HG02981 (cell line): ENCODE results near the gene AHSG.

Experiments
- ATAC-seq: cut with Tn5 transposase; IDR thresholded peaks from one replicate; pipeline ENCODE4 v1.9.1; 2021; ENCODE audit warnings: mild to moderate bottlenecking, moderate library complexity; ENCODE audit not compliant: unreplicated experiment

AHSG gene

DNA sequence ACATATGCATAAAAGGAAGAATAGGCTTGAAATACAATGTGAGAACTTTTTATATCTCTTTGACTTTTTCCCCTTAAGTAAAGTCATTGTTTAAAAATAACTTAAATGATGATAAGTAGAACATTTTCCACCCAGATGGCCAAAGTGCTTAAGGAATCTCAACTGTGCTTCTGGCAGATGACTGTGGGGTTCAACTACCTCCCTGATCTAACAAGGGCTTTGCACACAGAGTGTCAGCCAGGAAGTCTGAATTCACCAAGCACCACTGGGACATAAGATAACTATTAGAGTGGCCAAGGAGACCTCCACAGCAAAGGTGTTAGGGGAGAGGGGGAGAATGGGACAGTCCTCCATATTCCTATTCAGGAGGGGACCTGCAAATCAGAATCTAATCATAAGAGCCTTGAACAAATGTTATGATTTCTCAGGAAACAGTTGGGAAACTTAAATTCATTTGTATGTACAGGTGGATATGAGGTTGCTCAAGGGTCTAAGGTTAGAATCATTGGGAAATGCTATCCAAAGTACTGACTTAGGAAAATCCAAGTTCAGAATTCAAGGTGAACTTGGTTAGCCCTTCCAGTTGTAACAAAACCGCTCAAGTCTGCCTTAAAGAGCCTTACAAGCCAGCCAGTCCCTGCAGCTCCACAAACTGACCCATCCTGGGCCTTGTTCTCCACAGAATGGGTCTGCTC lies 27.1 kb downstream of the AHSG start, which contains the start of gene FETUB:
FETUB (plus strand) TSS at position 622 of the 695 bp plus-strand sequence; CDS start at position 684, 62 bp downstream.
- ATAC-seq: no peak

GRCh38 chr3:186640473-186640818 lies 27.6 kb downstream of the AHSG start:
- no peak for ATAC-seq

DNA sequence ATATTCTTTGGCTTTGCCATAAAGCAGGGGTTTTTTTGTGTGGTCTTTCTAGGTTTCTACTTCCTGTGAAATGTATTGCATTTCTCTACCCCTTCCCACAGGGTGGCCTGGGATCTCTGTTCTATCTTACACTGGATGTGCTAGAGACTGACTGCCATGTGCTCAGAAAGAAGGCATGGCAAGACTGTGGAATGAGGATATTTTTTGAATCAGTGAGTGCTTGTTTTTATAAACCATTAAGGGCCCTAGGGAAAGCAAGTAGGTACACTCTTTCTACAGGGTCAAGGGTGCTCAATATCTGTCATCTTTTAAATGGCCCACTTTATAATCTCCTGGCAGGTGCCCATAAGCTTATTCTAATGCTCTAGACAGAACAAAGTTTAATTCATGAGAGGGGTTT lies 28.1 kb downstream of the AHSG start:
- ATAC-seq: no peak

DNA sequence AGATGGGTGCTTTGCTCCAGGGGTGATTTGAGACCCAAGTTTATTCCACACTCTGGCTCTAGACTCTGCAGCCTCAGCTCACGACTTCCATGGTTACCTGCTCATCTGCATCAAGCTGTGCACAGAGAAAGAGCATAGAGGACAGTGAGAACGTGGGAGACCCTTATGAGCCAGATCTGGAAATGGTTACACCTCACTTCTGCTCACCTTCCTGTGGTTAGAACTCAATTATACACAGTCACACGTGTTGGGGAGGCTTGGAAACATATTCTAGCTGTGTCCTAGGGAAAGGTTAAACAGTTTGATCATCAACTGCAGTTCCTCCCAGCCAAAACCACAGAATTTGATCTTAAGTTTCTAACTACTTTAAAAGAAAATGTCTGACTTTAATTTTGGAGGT lies 29.2 kb downstream of the AHSG start:
- ATAC-seq: no peak

GRCh38 chr3:186643493-186643892 lies 30.6 kb downstream of the AHSG start:
- no peak for ATAC-seq

DNA sequence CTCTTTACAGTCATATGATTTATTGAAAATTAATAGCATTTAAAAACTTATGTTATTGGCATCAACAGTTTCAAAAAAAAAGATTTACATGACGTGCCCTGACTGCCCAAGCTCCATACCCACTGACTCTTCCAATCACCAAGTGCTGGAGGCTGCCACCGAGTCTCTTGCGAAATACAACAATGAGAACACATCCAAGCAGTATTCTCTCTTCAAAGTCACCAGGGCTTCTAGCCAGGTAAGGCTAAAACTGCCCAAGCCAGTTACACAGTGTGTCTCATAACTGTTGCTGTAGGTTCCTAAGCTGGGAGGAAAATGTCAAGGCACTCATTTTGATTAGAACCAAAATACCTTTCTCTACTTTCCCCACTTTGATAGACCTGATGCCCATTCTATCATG lies 31.8 kb downstream of the AHSG start:
- ATAC-seq: no peak

DNA sequence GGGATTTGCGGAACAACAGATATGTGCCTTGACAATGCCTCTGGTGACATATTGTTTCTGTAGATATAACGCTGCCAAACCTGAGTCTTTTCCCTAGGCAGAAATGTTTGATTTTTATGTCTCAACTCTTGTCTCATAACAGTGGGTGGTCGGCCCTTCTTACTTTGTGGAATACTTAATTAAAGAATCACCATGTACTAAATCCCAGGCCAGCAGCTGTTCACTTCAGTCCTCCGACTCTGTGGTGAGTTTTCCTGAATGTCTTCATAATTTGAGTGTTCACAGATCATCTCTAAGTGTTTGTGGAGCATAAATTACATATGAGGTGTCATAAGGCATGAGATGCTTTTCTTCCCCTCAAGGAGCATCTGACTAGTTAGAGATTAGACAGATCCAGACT lies 33.2 kb downstream of the AHSG start:
- ATAC-seq: no peak

DNA sequence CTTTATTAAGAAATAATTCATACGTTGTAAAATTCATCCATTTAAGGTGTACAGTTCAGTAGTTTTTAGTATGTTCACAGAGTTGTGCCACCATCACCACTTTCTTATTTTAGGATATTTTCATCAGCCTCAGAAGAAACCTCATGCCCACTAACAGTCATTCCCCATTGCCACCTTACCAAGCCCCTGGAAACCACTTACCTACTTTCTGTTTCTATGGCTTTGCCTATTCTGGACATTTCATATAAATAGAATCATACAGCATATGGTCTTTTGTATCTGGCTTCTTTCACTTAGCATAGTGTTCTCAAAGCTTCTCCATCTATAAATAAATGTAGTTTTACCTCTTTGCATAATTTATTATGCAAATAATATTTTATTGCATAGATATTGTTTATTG lies 34.0 kb downstream of the AHSG start:
- ATAC-seq: no peak

DNA sequence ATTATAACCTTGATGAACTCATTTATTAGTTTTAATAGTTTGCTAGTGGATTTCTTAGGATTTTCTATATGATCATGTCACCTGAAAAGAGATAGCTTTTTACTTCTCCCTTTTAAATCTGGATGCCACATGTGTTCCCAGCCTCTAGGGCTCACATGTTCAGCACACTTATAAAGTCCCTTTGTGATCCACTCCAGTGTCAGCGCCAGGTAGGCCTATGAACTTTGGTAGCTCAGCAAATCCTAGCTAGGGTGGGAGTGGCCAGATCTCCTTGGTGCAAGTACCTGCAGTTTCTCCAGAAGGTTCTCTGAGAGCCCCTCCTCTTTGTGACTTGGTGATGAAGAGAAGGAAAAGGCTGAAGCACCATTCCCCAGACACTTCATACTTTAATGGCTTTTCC lies 36.0 kb downstream of the AHSG start:
- ATAC-seq: no peak

GRCh38 chr3:186651678-186652215 lies 38.9 kb downstream of the AHSG start:
- ATAC-seq: no peak

- peak; percentile 76 for ATAC-seq
Measured at GRCh38 chr3:186653080-186653707, 40.3 kb downstream of the AHSG start.

- ATAC-seq: no peak
Measured at GRCh38 chr3:186653984-186654383, 41.1 kb downstream of the AHSG start.

DNA sequence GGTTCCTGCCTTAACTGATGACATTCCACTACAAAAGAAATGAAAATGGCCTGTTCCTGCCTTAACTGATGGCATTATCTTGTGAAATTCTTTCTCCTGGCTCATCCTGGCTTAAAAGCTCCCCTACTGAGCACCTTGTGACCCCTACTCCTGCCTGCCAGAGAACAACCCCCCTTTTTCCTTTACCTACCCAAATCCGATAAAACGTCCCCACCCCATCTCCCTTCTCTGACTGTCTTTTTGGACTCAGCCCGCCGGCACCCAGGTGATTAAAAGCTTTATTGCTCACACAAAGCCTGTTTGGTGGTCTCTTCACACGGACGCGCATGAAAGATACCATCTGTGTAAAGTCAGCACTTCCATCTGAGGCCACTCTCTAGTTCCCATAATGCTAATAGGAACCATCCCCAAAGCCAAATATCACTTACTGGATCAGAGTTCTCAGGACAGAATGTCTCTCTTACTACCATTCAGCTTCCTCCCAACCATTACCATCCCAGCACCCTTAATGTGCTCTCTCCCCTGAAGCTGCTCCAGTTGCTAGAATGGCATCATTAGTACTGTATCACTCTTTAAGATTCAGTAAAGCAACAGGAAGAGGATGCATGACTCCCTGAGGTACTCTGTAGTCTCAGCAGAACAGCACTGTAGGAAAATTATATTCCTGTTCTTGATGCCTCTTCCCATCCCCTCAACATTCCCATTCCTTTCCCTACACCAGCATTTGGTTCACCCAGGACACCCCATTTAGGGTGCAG lies 50.7 kb downstream of the AHSG start:
- ATAC-seq: no peak

DNA sequence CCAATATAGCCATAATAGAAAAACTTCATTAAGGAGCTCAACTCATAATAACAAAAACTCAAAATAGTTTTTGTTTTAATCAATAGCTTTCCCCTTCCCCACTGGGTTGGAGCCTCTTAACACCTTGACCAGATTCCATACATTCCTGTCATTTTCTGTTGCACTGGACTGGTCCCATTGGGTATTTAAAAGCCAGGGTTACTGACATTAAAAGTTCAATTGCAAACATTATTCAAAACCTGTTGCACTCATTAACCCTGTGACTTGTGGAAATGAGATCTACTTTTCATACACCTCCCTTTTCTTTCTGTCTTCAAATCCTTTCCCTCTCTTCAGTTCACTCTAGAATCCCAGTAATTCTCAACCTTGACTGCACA lies 51.2 kb downstream of the AHSG start:
- no peak for ATAC-seq

- ATAC-seq: no peak
Measured at GRCh38 chr3:186664506-186664905, 51.6 kb downstream of the AHSG start.

DNA sequence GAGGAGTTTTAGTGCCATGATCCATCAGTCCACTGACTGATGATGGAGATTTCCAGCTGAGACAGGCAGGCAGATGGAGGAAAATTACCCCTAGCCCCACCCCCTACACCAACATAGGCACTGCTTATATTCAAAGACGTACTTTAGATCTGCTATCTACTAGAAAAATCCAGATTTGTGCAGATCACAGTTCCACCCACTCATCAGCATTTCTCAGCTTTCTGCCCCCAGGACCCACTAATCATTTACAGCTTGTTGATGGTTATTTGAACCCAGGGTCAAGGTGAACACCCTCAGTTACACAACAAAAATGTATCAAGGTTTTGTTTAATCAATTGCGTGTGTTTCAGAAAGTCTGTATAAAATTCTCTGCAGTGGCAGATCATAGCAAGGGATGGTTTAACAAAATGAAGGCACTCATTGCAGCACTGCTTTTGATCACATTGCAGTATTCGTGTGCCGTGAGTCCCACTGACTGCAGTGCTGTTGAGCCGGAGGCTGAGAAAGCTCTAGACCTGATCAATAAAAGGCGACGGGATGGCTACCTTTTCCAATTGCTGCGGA lies 52.8 kb downstream of the AHSG start, which contains the start of gene HRG:
HRG (plus strand) TSS at position 390 of the 564 bp plus-strand sequence; CDS start at position 408, 18 bp downstream.
- no peak for ATAC-seq

DNA sequence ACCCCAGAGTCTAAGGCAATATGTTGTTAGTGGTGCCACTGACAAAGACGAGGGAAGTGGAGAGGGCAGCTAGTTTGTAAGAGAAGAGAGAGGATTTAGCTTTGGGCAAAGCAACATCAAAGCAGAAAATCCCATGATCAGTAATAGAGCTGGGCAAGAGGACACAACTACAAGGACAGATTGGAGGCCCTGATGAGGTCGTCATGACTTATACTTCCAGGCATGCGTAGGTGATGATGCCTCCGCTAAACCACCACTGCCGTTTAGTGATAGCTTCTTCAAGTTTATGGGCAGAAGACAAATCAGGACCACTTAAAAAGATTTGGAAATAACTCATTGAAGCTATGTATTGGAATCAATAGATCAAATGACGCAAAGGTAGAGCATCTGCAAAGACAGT lies 55.6 kb downstream of the AHSG start:
- ATAC-seq: no peak

- no peak for ATAC-seq
Measured at GRCh38 chr3:186669378-186670084, 56.7 kb downstream of the AHSG start.

- ATAC-seq: no peak
Measured at GRCh38 chr3:186670155-186670554, 57.3 kb downstream of the AHSG start.
